Stimulated activated naive B cell treated with anti-CD40 and anti-IgM and Interleukin-4, amounts not matched to agents 10 μg/mL and 1 μg/mL and 100 μg/mL, for 72 hours (primary cell): ENCODE measurements around the gene PRICKLE3.
"Not testable (repeated sequence)": the region's sequence is repeated elsewhere in the genome, so short reads cannot be mapped to it uniquely, and the experiment has no call there.

ENCODE experiments used
- ATAC-seq, 2 donors: fragments of 150-1000 bp; cut with Tn5 transposase; replicated peaks; 2 replicates each; pipeline ENCODE4 v1.10.0; 2021; ENCODE audit warnings: moderate library complexity in 1 of 2
- DNase-seq: peaks from one replicate; pipeline ENCODE4 v3.0.0; 2021
- H3K27ac Mint-ChIP-seq: one replicate; pipeline ENCODE4 v1.8.0; 2022; ENCODE audit warnings: mild to moderate bottlenecking, mixed read lengths
- H3K27me3 Mint-ChIP-seq, 2 donors: one replicate each; pipeline ENCODE4 v1.8.0; 2022; ENCODE audit warnings: mixed read lengths in 2 of 2
- H3K36me3 Mint-ChIP-seq, 2 donors: one replicate each; pipeline ENCODE4 v1.8.0; 2022; ENCODE audit warnings: mixed read lengths in 2 of 2, mild to moderate bottlenecking in 1 of 2
- H3K4me1 Mint-ChIP-seq, 2 donors: one replicate each; pipeline ENCODE4 v1.8.0; 2022; ENCODE audit warnings: mixed read lengths in 2 of 2, mild to moderate bottlenecking in 1 of 2
- H3K4me3 Mint-ChIP-seq, 2 donors: one replicate each; pipeline ENCODE4 v1.8.0; 2022; ENCODE audit warnings: mild to moderate bottlenecking in 2 of 2, mixed read lengths in 2 of 2, moderate library complexity in 1 of 2
- H3K9me3 Mint-ChIP-seq, 2 donors: one replicate each; pipeline ENCODE4 v1.8.0; 2022; ENCODE audit warnings: mixed read lengths in 2 of 2, mild to moderate bottlenecking in 1 of 2

Gene PRICKLE3

GRCh38 chrX:49179358-49179757, 6.8 kb downstream of the PRICKLE3 start:
- H3K36me3 Mint-ChIP-seq: peaks cover 43 to 44% of the 10 kb centered on the region in 2 donors

DNA sequence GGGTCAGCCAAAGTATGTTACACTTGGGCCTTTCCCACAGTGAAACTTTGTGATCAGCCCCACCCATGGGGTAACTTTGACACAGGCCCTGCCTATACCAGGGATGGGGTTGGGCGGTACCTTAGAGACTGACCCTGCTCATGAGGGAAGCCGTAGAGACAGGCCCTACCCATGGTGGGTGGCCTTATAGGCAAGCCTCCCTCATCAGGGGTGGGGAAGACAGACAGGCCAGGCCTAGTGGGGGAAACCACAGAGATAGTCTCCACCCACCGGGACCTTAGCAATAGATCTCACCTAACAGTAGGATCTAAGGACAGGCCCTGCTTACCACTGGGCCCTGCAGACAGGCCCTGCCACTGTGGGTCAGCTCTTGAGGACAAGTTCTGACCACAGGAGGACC, 7.6 kb downstream of the PRICKLE3 start:
- DNase-seq (no peak), ATAC-seq (no peak)
- Mint-ChIP-seq H3K4me3 (no peak overlapping the region), H3K27me3 (no peaks in the 10 kb centered on the region), H3K36me3 (peaks cover 43 to 44% of the 10 kb centered on the region in 2 donors), H3K9me3 (peaks cover 0 to 7% of the 10 kb centered on the region in 2 donors), H3K27ac (no peak overlapping the region), H3K4me1 (peaks cover 20 to 48% of the 10 kb centered on the region in 2 donors)

More at GRCh38 chrX:49179358-49179757, 6.8 kb downstream of the PRICKLE3 start:
- Mint-ChIP-seq H3K4me1 (peaks cover 22 to 51% of the 10 kb centered on the region in 2 donors), H3K4me3 (no peak overlapping the region), H3K27me3 (no peaks in the 10 kb centered on the region), H3K27ac (peak overlapping the region; percentile 26), H3K9me3 (peaks cover 0 to 7% of the 10 kb centered on the region in 2 donors)
- DNase-seq (no peak), ATAC-seq (no peak)

DNA sequence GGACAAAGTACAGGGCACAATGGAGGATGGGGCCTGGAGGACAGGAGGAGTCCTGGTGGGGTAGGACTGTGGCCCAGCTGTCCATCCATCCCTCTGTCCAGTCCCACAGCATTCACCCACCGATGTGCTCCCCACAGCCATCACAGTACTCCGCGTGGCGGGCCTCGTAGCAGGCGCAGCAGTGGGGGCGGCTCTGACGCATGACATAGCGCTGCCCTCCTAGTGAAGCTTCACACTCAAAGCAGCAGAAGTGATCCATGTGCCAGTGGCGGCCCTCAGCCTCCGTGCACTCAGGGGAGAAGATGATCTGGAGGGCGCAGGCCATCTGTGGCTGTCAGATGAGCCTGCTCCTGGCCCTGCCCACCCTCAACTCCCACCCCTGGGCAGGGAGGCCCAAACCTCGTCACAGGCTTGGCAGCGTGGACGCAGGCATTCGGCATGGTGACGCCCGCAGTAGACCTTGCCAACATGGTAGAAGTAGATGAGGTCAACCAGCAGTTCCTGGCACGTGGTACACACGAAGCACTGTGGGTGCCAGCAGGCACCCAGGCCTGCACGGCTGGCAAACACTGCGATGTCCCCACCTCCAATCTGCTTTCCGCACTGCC, 8.2 kb downstream of the PRICKLE3 start:
- no peaks in the 10 kb centered on the region for H3K27me3 Mint-ChIP-seq
- ATAC-seq (no peak), DNase-seq (no peak)
- no peak overlapping the region for H3K4me3 Mint-ChIP-seq
- H3K4me1 Mint-ChIP-seq: peaks cover 20 to 52% of the 10 kb centered on the region in 2 donors
- H3K9me3 Mint-ChIP-seq: peaks cover 0 to 7% of the 10 kb centered on the region in 2 donors
- H3K36me3 Mint-ChIP-seq: peaks cover 43 to 47% of the 10 kb centered on the region in 2 donors
- H3K27ac Mint-ChIP-seq: no peak overlapping the region

GRCh38 chrX:49177338-49177833, 8.8 kb downstream of the PRICKLE3 start:
- ATAC-seq (peak; percentile 10 to 21), DNase-seq (no peak)
- Mint-ChIP-seq H3K27me3 (no peaks in the 10 kb centered on the region), H3K36me3 (peaks cover 39 to 44% of the 10 kb centered on the region in 2 donors), H3K27ac (no peak overlapping the region), H3K4me1 (peaks cover 20 to 56% of the 10 kb centered on the region in 2 donors), H3K9me3 (peaks cover 0 to 7% of the 10 kb centered on the region in 2 donors), H3K4me3 (no peak overlapping the region)

DNA sequence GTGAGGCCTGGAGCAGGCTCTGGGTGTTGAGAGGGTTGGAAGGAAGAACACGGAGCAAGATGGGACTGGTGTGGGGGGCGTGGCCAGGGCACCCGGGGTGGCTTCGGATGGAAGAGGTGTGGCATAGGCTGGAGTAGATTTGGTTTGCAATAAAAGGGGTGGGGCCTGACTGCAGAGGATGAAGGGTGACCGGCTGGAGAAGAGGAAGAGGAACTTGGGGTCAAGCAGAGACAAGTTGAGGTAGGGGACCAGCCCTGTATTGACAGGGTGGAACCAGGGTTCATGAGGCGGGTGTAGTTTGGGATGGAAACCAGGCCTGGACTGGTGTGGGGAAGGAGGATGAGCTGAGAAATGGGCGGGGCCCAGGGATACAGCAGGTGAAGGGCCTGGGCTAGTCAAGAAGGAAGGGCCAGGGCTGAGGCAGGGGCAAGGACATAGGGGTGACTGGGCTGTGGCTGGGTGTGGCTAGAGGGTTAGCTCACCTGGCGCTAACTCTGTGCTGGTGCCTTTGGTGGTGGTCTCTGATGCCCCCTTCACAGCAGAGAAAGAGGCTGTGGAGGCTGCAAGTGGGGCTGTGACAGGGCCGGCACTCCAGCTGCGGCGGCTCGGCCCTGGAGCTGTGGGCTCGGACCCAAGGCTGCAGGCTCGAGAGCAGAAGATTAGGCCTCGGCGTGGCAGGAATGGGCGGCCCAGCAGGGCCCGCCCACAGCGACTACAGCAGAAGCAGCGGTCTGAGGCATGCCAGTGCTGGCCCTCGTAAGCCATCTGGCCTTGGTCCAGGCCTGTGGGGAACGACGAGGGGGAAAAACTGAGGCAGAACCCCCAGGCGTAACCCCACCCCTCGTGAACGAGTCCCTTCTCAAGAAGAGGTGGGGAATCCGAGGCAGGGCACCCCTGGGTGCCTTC, 9.5 kb downstream of the PRICKLE3 start:
- peak overlapping the region; percentile 11 to 59 for H3K4me3 Mint-ChIP-seq

GRCh38 chrX:49175435-49176274, 10.5 kb downstream of the PRICKLE3 start:
- Mint-ChIP-seq H3K4me3 (no peak overlapping the region), H3K27ac (peak overlapping the region; percentile 43), H3K36me3 (peaks cover 34 to 40% of the 10 kb centered on the region in 2 donors), H3K9me3 (peaks cover 0 to 7% of the 10 kb centered on the region in 2 donors), H3K4me1 (peaks cover 20 to 54% of the 10 kb centered on the region in 2 donors), H3K27me3 (no peaks in the 10 kb centered on the region)
- DNase-seq (no peak), ATAC-seq (no peak)

More for the DNA sequence above, 9.5 kb downstream of the PRICKLE3 start:
- Mint-ChIP-seq H3K4me1 (peaks cover 20 to 56% of the 10 kb centered on the region in 2 donors), H3K36me3 (peaks cover 35 to 40% of the 10 kb centered on the region in 2 donors), H3K27me3 (no peaks in the 10 kb centered on the region), H3K9me3 (peaks cover 0 to 7% of the 10 kb centered on the region in 2 donors), H3K27ac (peak overlapping the region; percentile 49)
- ATAC-seq (no peak), DNase-seq (no peak)

DNA sequence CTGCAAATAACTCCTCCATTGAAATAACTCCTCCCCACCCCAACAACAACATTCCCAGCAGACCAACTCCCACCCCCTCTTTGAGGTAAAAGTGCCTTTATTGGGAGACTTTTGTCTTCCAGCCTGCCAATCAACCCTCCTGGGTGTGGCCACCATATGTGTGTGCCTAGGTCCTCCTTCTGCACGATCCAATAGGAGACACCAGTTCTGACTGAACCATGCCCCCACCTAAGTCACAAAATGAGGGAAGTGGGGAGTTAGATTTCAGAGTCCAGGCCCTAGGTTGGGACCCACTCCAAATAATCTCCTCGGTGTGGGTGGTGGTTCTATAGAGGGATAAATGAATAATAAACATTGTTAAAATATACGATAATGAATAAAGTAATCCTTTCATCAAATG, 11.4 kb downstream of the PRICKLE3 start:
- Mint-ChIP-seq H3K27ac (peak overlapping the region; percentile 59), H3K9me3 (peaks cover 0 to 7% of the 10 kb centered on the region in 2 donors), H3K36me3 (peaks cover 28 to 35% of the 10 kb centered on the region in 2 donors), H3K27me3 (no peaks in the 10 kb centered on the region), H3K4me1 (peaks cover 20 to 51% of the 10 kb centered on the region in 2 donors), H3K4me3 (peak overlapping the region in 1 of 2 donors; percentile 29)
- ATAC-seq (no peak), DNase-seq (no peak)

GRCh38 chrX:49173544-49173943, 12.6 kb downstream of the PRICKLE3 start:
- not testable (repeated sequence) for H3K9me3 Mint-ChIP-seq, DNase-seq, H3K27ac Mint-ChIP-seq, ATAC-seq, H3K27me3 Mint-ChIP-seq
- Mint-ChIP-seq H3K36me3 (peaks cover 23 to 35% of the 10 kb centered on the region in 2 donors), H3K4me1 (peaks cover 24 to 54% of the 10 kb centered on the region in 2 donors), H3K4me3 (peak overlapping the region; percentile 90 to 93)

- peak overlapping the region; percentile 90 to 93 for H3K4me3 Mint-ChIP-seq
- H3K4me1 Mint-ChIP-seq: peaks cover 27 to 56% of the 10 kb centered on the region in 2 donors
- H3K9me3 Mint-ChIP-seq: peaks cover 0 to 7% of the 10 kb centered on the region in 2 donors
- H3K27ac Mint-ChIP-seq: peak overlapping the region; percentile 96
- peak; percentile 73 to 75 for ATAC-seq
- peak; percentile 61 for DNase-seq
- H3K36me3 Mint-ChIP-seq: peaks cover 18 to 30% of the 10 kb centered on the region in 2 donors
- no peaks in the 10 kb centered on the region for H3K27me3 Mint-ChIP-seq
These were observed 13.8 kb downstream of the PRICKLE3 start for GRCh38 chrX:49172280-49172780.

- DNase-seq: peak; percentile 55
- Mint-ChIP-seq H3K4me1 (peaks cover 28 to 57% of the 10 kb centered on the region in 2 donors), H3K4me3 (peak within 1 kb of the TSS; percentile 90 to 93), H3K9me3 (peaks cover 0 to 7% of the 10 kb centered on the region in 2 donors), H3K27ac (peak within 1 kb of the TSS; percentile 96), H3K36me3 (peaks cover 17 to 29% of the 10 kb centered on the region in 2 donors), H3K27me3 (no peaks in the 10 kb centered on the region)
- peak; percentile 45 to 58 for ATAC-seq
These were observed 14.4 kb downstream of the PRICKLE3 start, which contains the start of gene PLP2 for GRCh38 chrX:49171752-49172279. Gene PLP2, plus strand, starts transcription at chrX:49171898. Its CDS starts 103 bp downstream, at chrX:49172001.

DNA sequence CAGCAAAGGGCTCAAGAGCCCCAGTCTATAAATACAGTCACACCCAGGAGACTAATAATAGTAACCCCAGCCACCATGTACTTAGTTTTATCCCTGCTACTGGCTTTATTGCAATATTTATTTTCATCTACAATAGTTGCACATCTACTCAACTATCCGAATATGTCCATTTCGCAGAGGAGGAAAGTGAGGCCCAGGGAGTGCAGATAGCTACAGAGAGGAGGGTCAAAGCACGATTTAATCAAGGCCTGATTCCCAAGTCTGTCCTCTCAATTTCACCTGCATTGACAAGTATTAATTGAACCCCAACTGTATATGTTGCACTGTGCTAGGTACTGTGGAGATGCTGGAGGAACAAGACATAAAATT, 18.4 kb downstream of the PRICKLE3 start:
- no peak for DNase-seq
- peak overlapping the region; percentile 95 for H3K27ac Mint-ChIP-seq
- no peaks in the 10 kb centered on the region for H3K36me3 Mint-ChIP-seq
- peaks cover 0 to 3% of the 10 kb centered on the region in 2 donors for H3K9me3 Mint-ChIP-seq
- ATAC-seq: no peak
- H3K4me1 Mint-ChIP-seq: peaks cover 20 to 55% of the 10 kb centered on the region in 2 donors
- H3K27me3 Mint-ChIP-seq: no peaks in the 10 kb centered on the region
- H3K4me3 Mint-ChIP-seq: peak overlapping the region; percentile 79 to 85

DNA sequence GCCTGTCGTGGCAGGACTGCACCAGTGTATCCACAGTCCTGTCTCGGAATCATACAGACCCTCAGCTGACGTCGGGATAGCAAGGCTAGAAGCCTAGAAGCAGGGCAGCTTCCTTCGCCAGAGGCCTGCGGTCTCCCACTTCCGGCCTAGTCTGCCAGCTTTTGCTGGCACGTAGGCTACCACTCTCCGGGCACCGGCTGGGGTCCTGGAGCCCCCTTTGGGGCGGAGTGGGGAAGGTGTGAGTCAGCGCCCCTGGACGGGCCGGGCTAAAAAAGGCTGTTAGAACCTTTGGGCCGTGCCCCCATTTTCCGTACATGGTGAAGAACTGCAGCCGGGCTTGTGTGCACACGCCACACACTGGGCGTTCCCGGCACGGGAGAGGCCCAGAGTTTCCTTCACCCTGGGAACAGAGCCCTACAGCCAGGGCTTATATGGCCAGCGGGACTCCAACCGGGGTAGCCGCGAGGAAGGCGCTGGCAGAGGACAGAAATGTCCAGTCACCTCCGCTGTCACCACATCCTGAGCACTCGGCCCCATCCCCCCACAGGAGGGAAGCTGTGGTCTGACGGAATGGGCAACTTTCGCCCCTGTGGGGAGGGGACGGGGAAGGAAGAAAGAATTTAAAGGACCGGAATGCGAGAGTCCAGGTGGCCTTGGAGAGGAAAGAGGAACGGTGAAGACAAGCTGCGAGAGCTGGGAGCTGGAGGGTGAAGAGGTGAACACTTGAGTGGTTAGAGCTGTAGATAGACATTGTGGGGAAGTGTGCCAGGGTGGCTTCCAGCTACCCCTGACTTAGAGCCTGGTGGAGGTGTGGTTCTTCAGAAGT, 19.0 kb downstream of the PRICKLE3 start:
- peaks cover 20 to 52% of the 10 kb centered on the region in 2 donors for H3K4me1 Mint-ChIP-seq

More for the DNA sequence above, 19.0 kb downstream of the PRICKLE3 start:
- peak; percentile 55 for DNase-seq
- H3K27me3 Mint-ChIP-seq: no peaks in the 10 kb centered on the region
- no peaks in the 10 kb centered on the region for H3K36me3 Mint-ChIP-seq
- peak overlapping the region; percentile 95 for H3K27ac Mint-ChIP-seq
- H3K4me3 Mint-ChIP-seq: peak overlapping the region; percentile 79 to 85
- peaks cover 0 to 3% of the 10 kb centered on the region in 2 donors for H3K9me3 Mint-ChIP-seq
- ATAC-seq: peak; percentile 43 to 44
